Right lung (tissue), 5 donors: ENCODE data around the gene RASAL2. TPM values are rescaled to one million over a fixed set of nuclear protein-coding genes. Genes with fewer than 3 reads are reported as not detected.
A peak's percentile ranks its signal among the peaks of the same experiment; 100 is the strongest.
"Not testable (repeated sequence)": the region's sequence is repeated elsewhere in the genome, so short reads cannot be mapped to it uniquely, and the experiment has no call there.

Experiments used
- DNase-seq, 2 donors: peaks; one replicate each; pipeline ENCODE4 v3.0.0-alpha.2; 2013
- polyA plus RNA-seq, 5 donors: library from polyadenylated mRNA; unstranded; fragments of 120-200 nt; gene quantifications; one replicate each; pipeline versions ENCODE4 v1.2.1 to v1.2.3, GENCODE V29; 2013; ENCODE audit warnings: inconsistent platforms in 1 of 5, low replicate concordance in 1 of 5; ENCODE audit not compliant: insufficient read length in 5 of 5, insufficient read depth in 1 of 5

Gene RASAL2
- polyA plus RNA-seq, 5 donors: 17.2 to 34.3 (median 32.0) TPM

- DNase-seq: no peak
Observed at GRCh38 chr1:178382372-178382771, 288.5 kb downstream of the RASAL2 start.

- DNase-seq: no peak
Observed at GRCh38 chr1:178385662-178386061, 291.8 kb downstream of the RASAL2 start.

GRCh38 chr1:178388418-178389145, 294.7 kb downstream of the RASAL2 start:
- DNase-seq: no peak

GRCh38 chr1:178389441-178389840, 295.5 kb downstream of the RASAL2 start:
- no peak for DNase-seq

GRCh38 chr1:178390280-178390679, 296.4 kb downstream of the RASAL2 start:
- DNase-seq: not testable (repeated sequence)

GRCh38 chr1:178393370-178393769, 299.5 kb downstream of the RASAL2 start:
- DNase-seq: no peak

- DNase-seq: no peak
Observed at GRCh38 chr1:178396789-178397188, 302.9 kb downstream of the RASAL2 start.

- DNase-seq: no peak
Observed at GRCh38 chr1:178397678-178398077, 303.8 kb downstream of the RASAL2 start.

GRCh38 chr1:178399177-178399728, 305.3 kb downstream of the RASAL2 start:
- DNase-seq: no peak

- DNase-seq: no peak
Observed at GRCh38 chr1:178405137-178405536, 311.2 kb downstream of the RASAL2 start.

- no peak for DNase-seq
Observed at GRCh38 chr1:178407215-178407614, 313.3 kb downstream of the RASAL2 start.

GRCh38 chr1:178407655-178408054, 313.8 kb downstream of the RASAL2 start:
- peak in 1 of 2 donors; percentile 25 for DNase-seq

GRCh38 chr1:178408871-178409270, 315.0 kb downstream of the RASAL2 start:
- DNase-seq: no peak

GRCh38 chr1:178409541-178409940, 315.6 kb downstream of the RASAL2 start:
- DNase-seq: no peak

GRCh38 chr1:178411756-178412399, 318.0 kb downstream of the RASAL2 start:
- DNase-seq: no peak

- DNase-seq: no peak
Observed at GRCh38 chr1:178412400-178412770, 318.5 kb downstream of the RASAL2 start.

- no peak for DNase-seq
Observed at GRCh38 chr1:178417858-178418257, 324.0 kb downstream of the RASAL2 start.

GRCh38 chr1:178418284-178418955, 324.5 kb downstream of the RASAL2 start:
- DNase-seq: no peak

- no peak for DNase-seq
Observed at GRCh38 chr1:178434360-178434759, 340.5 kb downstream of the RASAL2 start.

- DNase-seq: no peak
Observed at GRCh38 chr1:178434899-178435435, 341.1 kb downstream of the RASAL2 start.

GRCh38 chr1:178436899-178437298, 343.0 kb downstream of the RASAL2 start:
- DNase-seq: no peak

- no peak for DNase-seq
Observed at GRCh38 chr1:178438432-178438831, 344.5 kb downstream of the RASAL2 start.
